Measurements from ENCODE around the gene IFIT1. TPM values are rescaled to one million over a fixed set of nuclear protein-coding genes. Genes with fewer than 3 reads are reported as not detected.

The IFIT1 gene
- total RNA-seq, 4 donors from 2014 or later: 0.72 to 6.2 (median 4.7) TPM

GRCh38 chr10:89352802-89353201 lies 39.6 kb upstream of the IFIT1 start:
- no peak for DNase-seq (ENCODE audit: low spot score in 2 of 2)
- intact Hi-C loops (cut with DNase I; ENCODE audit: low total_unique reads): no loop called here
- WGBS, 2 donors: 84 to 94% methylated on average over 4 of the region's 4 CpGs

GRCh38 chr10:89355394-89355931 lies 37.0 kb upstream of the IFIT1 start:
- H3K4me3 ChIP-seq (ENCODE audit: low read depth, poor library complexity, severe bottlenecking): no peak overlapping the region
- intact Hi-C loops (cut with DNase I; ENCODE audit: low total_unique reads): no loop called here
- WGBS, 2 donors: 91 to 93% methylated on average over 2 of the region's 2 CpGs
- DNase-seq (ENCODE audit: low spot score in 2 of 2): no peak
- no peak for TF ChIP-seq POLR2A (IDR thresholded peaks at IDR 0.05)
- TF ChIP-seq CTCF (IDR thresholded peaks at IDR 0.05): no peak

More at GRCh38 chr10:89352802-89353201, 39.6 kb upstream of the IFIT1 start:
- no peak for TF ChIP-seq POLR2A (IDR thresholded peaks at IDR 0.05)
- no peak for TF ChIP-seq CTCF (IDR thresholded peaks at IDR 0.05)
- no peak overlapping the region for H3K4me3 ChIP-seq (ENCODE audit: low read depth, poor library complexity, severe bottlenecking)

GRCh38 chr10:89357096-89357495 lies 35.3 kb upstream of the IFIT1 start:
- no peak overlapping the region for H3K4me3 ChIP-seq (ENCODE audit: low read depth, poor library complexity, severe bottlenecking)
- TF ChIP-seq CTCF (IDR thresholded peaks at IDR 0.05) (no peak), POLR2A (IDR thresholded peaks at IDR 0.05) (no peak)
- intact Hi-C loops (cut with DNase I; ENCODE audit: low total_unique reads): no loop called here
- no peak for DNase-seq (ENCODE audit: low spot score in 2 of 2)
- 71% methylated on average over 1 of the region's 1 CpG for WGBS, 2 donors

- TF ChIP-seq POLR2A (IDR thresholded peaks at IDR 0.05) (no peak), CTCF (IDR thresholded peaks at IDR 0.05) (no peak)
- intact Hi-C loops (cut with DNase I; ENCODE audit: low total_unique reads): no loop called here
- WGBS, 2 donors: 84 to 93% methylated on average over 2 of the region's 2 CpGs
Measured at GRCh38 chr10:89357975-89358374, 34.4 kb upstream of the IFIT1 start.

GRCh38 chr10:89360157-89360556 lies 32.3 kb upstream of the IFIT1 start:
- TF ChIP-seq POLR2A (IDR thresholded peaks at IDR 0.05): no peak
- TF ChIP-seq CTCF (IDR thresholded peaks at IDR 0.05): no peak
- H3K4me3 ChIP-seq (ENCODE audit: low read depth, poor library complexity, severe bottlenecking): no peak overlapping the region
- no peak for DNase-seq (ENCODE audit: low spot score in 2 of 2)
- intact Hi-C loops (cut with DNase I; ENCODE audit: low total_unique reads): no loop called here

More at GRCh38 chr10:89357975-89358374, 34.4 kb upstream of the IFIT1 start:
- H3K4me3 ChIP-seq (ENCODE audit: low read depth, poor library complexity, severe bottlenecking): no peak overlapping the region
- no peak for DNase-seq (ENCODE audit: low spot score in 2 of 2)

- H3K4me3 ChIP-seq (ENCODE audit: low read depth, poor library complexity, severe bottlenecking): no peak overlapping the region
- intact Hi-C loops (cut with DNase I; ENCODE audit: low total_unique reads): no loop called here
- no peak for DNase-seq (ENCODE audit: low spot score in 2 of 2)
- TF ChIP-seq POLR2A (IDR thresholded peaks at IDR 0.05) (no peak), CTCF (IDR thresholded peaks at IDR 0.05) (no peak)
Measured at GRCh38 chr10:89362929-89363328, 29.5 kb upstream of the IFIT1 start.

Data from lower leg skin (tissue), 4 donors.